Stomach (tissue), 4 donors: Measurements from ENCODE around the gene PPP2R3B.
"Not testable (repeated sequence)": the region's sequence is repeated elsewhere in the genome, so short reads cannot be mapped to it uniquely, and the experiment has no call there.

ENCODE experiments used
- EP300 ChIP-seq: sonication (generic); formaldehyde crosslinking; IDR thresholded peaks from one replicate; pipeline ENCODE4 v1.6.1; 2017; ENCODE audit warnings: antibody characterized with exemption
- POLR2A ChIP-seq, 4 donors: fragments of 450-650 bp; IDR thresholded peaks; one replicate each; pipeline ENCODE4 v1.6.1; 2016; ENCODE audit warnings: antibody characterized with exemption in 4 of 4, control low read depth in 2 of 4, mild to moderate bottlenecking in 1 of 4, moderate library complexity in 1 of 4
- POLR2AphosphoS5 ChIP-seq, 3 donors: sonication (generic); formaldehyde crosslinking; IDR thresholded peaks; one replicate each; pipeline ENCODE4 v1.6.1; 2016; ENCODE audit warnings: antibody characterized with exemption in 3 of 3
- TF ChIP-seq, protein P1 (sequence below), 7 experiments: fragments of 450-650 bp in 4 of 7; fragments of 200-600 bp in 3 of 7; sonication (generic) in 3 of 7; IDR thresholded peaks; one replicate each; pipeline ENCODE4 v1.5.1; 2016 to 2019; ENCODE audit warnings: antibody characterized with exemption in 7 of 7, control low read depth in 2 of 7, mild to moderate bottlenecking in 1 of 7

DNA sequence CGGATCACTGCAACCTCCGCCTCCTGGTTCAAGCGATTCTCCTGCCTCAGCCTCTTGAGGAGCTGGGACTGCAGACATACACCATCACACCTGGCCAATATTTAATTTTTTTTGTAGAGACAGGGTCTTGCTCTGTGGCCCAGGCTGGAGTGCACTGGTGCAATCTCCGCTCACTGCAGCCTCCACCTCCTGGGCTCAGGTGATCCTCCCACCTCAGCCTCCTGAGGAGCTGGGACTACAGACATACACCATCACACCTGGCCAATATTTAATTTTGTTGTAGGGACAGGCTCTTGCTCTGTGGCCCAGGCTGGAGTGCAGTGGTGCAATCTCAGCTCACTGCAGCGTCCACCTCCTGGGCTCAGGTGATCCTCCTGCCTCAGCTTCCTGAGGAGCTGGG, 28.8 kb upstream of the PPP2R3B start:
- TF ChIP-seq, protein P1, sequence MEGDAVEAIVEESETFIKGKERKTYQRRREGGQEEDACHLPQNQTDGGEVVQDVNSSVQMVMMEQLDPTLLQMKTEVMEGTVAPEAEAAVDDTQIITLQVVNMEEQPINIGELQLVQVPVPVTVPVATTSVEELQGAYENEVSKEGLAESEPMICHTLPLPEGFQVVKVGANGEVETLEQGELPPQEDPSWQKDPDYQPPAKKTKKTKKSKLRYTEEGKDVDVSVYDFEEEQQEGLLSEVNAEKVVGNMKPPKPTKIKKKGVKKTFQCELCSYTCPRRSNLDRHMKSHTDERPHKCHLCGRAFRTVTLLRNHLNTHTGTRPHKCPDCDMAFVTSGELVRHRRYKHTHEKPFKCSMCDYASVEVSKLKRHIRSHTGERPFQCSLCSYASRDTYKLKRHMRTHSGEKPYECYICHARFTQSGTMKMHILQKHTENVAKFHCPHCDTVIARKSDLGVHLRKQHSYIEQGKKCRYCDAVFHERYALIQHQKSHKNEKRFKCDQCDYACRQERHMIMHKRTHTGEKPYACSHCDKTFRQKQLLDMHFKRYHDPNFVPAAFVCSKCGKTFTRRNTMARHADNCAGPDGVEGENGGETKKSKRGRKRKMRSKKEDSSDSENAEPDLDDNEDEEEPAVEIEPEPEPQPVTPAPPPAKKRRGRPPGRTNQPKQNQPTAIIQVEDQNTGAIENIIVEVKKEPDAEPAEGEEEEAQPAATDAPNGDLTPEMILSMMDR (IDR thresholded peaks at IDR 0.05), result not testable (repeated sequence)
- not testable (repeated sequence) for TF ChIP-seq POLR2A (IDR thresholded peaks at IDR 0.05); POLR2AphosphoS5 (IDR thresholded peaks at IDR 0.05); EP300
